ENCODE measurements around the gene MRPS21. TPM values are rescaled to one million over a fixed set of nuclear protein-coding genes. Genes with fewer than 3 reads are reported as not detected.
"Not testable (repeated sequence)": the region's sequence is repeated elsewhere in the genome, so short reads cannot be mapped to it uniquely, and the experiment has no call there.

Gene MRPS21
- total RNA-seq, 2 experiments from 2014 or later = 64.8 to 75.5 TPM

DNA sequence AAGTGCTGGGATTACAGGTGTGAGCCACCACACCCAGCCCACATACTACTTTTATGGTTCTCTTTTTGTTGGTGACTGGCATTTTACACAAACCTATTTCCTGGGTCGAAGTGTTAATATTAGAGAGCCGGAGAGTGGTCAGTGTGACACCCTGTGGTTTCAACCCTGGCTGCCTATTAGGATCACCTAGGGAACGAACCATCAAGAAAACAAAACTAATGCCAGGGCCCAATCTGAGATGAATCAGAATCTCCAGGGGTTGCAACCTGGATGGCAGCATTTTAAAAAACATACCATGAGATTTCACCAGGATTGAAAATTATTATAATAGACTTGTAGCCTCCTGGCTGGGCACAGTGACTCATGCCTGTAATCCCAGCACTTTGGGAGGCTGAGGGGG, 6.1 kb downstream of the MRPS21 start:
- intact Hi-C loops (cut with micrococcal nuclease; ENCODE audit: unreplicated experiment) = no loop called here
- H3K4me3 ChIP-seq (ENCODE audit: low read depth, low read length, poor library complexity, severe bottlenecking) = no peak overlapping the region
- H3K79me2 ChIP-seq (ENCODE audit: insufficient read depth, low read depth, low read length) = peaks cover 13% of the 10 kb centered on the region
- no peak overlapping the region for H3K27ac ChIP-seq (ENCODE audit: low read depth, low read length, poor library complexity, severe bottlenecking)
- CTCF ChIA-PET (ENCODE audit: unreplicated experiment) = no interaction called here
- H2AFZ ChIP-seq (ENCODE audit: low read length) = no peak overlapping the region
- H3K4me2 ChIP-seq (ENCODE audit: low read length) = no peak overlapping the region
- DNase-seq (ENCODE audit: low spot score) = no peak
- H3K9me2 ChIP-seq (ENCODE audit: insufficient read depth, low read length) = no peaks in the 10 kb centered on the region
- no peaks in the 10 kb centered on the region for H3K9me3 ChIP-seq (ENCODE audit: low read length)
- H3K36me3 ChIP-seq (ENCODE audit: insufficient read depth, low read length) = peaks cover 83% of the 10 kb centered on the region
- H4K20me1 ChIP-seq (ENCODE audit: insufficient read depth, low read length) = no peaks in the 10 kb centered on the region
- TF ChIP-seq EZH2phosphoT487 (IDR thresholded peaks at IDR 0.05; ENCODE audit: borderline replicate concordance, low read depth, low read length) = no peak
- TF ChIP-seq, protein P1, sequence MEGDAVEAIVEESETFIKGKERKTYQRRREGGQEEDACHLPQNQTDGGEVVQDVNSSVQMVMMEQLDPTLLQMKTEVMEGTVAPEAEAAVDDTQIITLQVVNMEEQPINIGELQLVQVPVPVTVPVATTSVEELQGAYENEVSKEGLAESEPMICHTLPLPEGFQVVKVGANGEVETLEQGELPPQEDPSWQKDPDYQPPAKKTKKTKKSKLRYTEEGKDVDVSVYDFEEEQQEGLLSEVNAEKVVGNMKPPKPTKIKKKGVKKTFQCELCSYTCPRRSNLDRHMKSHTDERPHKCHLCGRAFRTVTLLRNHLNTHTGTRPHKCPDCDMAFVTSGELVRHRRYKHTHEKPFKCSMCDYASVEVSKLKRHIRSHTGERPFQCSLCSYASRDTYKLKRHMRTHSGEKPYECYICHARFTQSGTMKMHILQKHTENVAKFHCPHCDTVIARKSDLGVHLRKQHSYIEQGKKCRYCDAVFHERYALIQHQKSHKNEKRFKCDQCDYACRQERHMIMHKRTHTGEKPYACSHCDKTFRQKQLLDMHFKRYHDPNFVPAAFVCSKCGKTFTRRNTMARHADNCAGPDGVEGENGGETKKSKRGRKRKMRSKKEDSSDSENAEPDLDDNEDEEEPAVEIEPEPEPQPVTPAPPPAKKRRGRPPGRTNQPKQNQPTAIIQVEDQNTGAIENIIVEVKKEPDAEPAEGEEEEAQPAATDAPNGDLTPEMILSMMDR (conservative IDR thresholded peaks at IDR 0.05; ENCODE audit: low read length) = no peak
- BruUV-seq (replicated peaks) = no TSS peak
- POLR2A ChIA-PET = no interaction called here
- H3K4me1 ChIP-seq (ENCODE audit: insufficient read depth, low read length, poor library complexity, severe bottlenecking) = peaks cover 8% of the 10 kb centered on the region

DNA sequence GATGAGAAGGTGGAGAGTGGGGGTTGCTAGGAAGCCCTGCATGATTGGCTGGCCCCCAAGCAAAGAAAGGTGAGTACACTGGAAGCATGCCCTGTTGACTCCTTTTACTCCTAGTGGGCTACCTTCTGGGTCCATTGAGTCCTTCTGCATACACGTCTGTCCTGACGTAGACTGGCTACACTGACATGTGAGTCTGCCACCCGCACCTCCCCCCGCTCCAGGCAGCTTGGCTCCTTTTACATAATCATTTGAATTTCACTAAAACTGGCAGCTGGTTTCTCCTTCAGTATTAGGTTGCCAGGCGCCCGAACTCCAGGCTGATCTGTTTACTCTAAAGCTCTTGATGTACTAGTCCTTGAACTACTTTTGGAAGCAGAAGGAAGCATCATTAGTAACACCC, 8.7 kb downstream of the MRPS21 start:
- Histone ChIP-seq H3K9me2 (ENCODE audit: insufficient read depth, low read length) (no peaks in the 10 kb centered on the region), H2AFZ (ENCODE audit: low read length) (no peak overlapping the region), H3K9me3 (ENCODE audit: low read length) (no peaks in the 10 kb centered on the region), H3K4me1 (ENCODE audit: insufficient read depth, low read length, poor library complexity, severe bottlenecking) (no peaks in the 10 kb centered on the region), H3K79me2 (ENCODE audit: insufficient read depth, low read depth, low read length) (no peaks in the 10 kb centered on the region), H3K27ac (ENCODE audit: low read depth, low read length, poor library complexity, severe bottlenecking) (no peak overlapping the region), H3K36me3 (ENCODE audit: insufficient read depth, low read length) (peaks cover 71% of the 10 kb centered on the region), H3K4me2 (ENCODE audit: low read length) (no peak overlapping the region), H4K20me1 (ENCODE audit: insufficient read depth, low read length) (no peaks in the 10 kb centered on the region), H3K4me3 (ENCODE audit: low read depth, low read length, poor library complexity, severe bottlenecking) (no peak overlapping the region)
- no peak for DNase-seq (ENCODE audit: low spot score)
- ChIA-PET POLR2A (no interaction called here), CTCF (ENCODE audit: unreplicated experiment) (interaction anchor here (0.5 kb wide), 1 partner anchor 115 kb away, joined by 3 read pairs; no protein-coding TSS in a partner anchor)
- intact Hi-C loops (cut with micrococcal nuclease; ENCODE audit: unreplicated experiment) = no loop called here
- no TSS peak for BruUV-seq (replicated peaks)
- TF ChIP-seq EZH2phosphoT487 (IDR thresholded peaks at IDR 0.05; ENCODE audit: borderline replicate concordance, low read depth, low read length) = no peak
- TF ChIP-seq, protein P1 (conservative IDR thresholded peaks at IDR 0.05; ENCODE audit: low read length) = no peak

DNA sequence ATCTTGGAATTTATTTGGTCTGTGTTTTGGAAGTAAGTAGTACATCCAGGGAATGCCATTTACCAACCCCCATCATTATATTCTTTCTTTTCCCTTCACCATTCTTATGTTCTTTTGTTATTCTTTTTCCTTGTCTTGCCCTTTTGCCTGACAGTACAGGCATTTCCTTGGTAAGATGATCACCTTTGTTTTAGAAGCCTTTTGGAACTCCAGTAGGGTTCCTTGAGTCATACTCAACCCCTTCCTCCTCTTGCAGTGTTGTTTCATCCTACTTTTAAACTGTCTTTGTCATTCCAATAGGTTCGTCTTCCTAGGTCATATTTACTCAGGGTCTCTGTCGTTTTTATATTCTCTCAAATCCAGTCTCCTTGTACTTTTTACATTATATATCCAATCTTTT, 9.2 kb downstream of the MRPS21 start:
- no peak overlapping the region for H3K27ac ChIP-seq (ENCODE audit: low read depth, low read length, poor library complexity, severe bottlenecking)
- no peak overlapping the region for H2AFZ ChIP-seq (ENCODE audit: low read length)
- no peak overlapping the region for H3K4me3 ChIP-seq (ENCODE audit: low read depth, low read length, poor library complexity, severe bottlenecking)
- no peaks in the 10 kb centered on the region for H3K79me2 ChIP-seq (ENCODE audit: insufficient read depth, low read depth, low read length)
- no peaks in the 10 kb centered on the region for H3K9me3 ChIP-seq (ENCODE audit: low read length)
- POLR2A ChIA-PET = interaction anchor here (0.9 kb wide), 1 partner anchor 242 kb away, joined by 4 read pairs; no protein-coding TSS in a partner anchor
- no TSS peak for BruUV-seq (replicated peaks)
- H4K20me1 ChIP-seq (ENCODE audit: insufficient read depth, low read length) = no peaks in the 10 kb centered on the region
- DNase-seq (ENCODE audit: low spot score) = no peak
- no peak for TF ChIP-seq EZH2phosphoT487 (IDR thresholded peaks at IDR 0.05; ENCODE audit: borderline replicate concordance, low read depth, low read length)
- TF ChIP-seq, protein P1 (conservative IDR thresholded peaks at IDR 0.05; ENCODE audit: low read length) = no peak
- intact Hi-C loops (cut with micrococcal nuclease; ENCODE audit: unreplicated experiment) = no loop called here
- H3K4me1 ChIP-seq (ENCODE audit: insufficient read depth, low read length, poor library complexity, severe bottlenecking) = no peaks in the 10 kb centered on the region
- no peak overlapping the region for H3K4me2 ChIP-seq (ENCODE audit: low read length)
- peaks cover 70% of the 10 kb centered on the region for H3K36me3 ChIP-seq (ENCODE audit: insufficient read depth, low read length)
- CTCF ChIA-PET (ENCODE audit: unreplicated experiment) = interaction anchor here (0.5 kb wide), 2 partner anchors 15 to 114 kb away, joined by 3 to 4 read pairs; no protein-coding TSS in a partner anchor
- H3K9me2 ChIP-seq (ENCODE audit: insufficient read depth, low read length) = no peaks in the 10 kb centered on the region

GRCh38 chr1:150308585-150308984, 14.9 kb downstream of the MRPS21 start:
- peaks cover 42% of the 10 kb centered on the region for H3K36me3 ChIP-seq (ENCODE audit: insufficient read depth, low read length)
- H3K79me2 ChIP-seq (ENCODE audit: insufficient read depth, low read depth, low read length); H4K20me1 ChIP-seq (ENCODE audit: insufficient read depth, low read length); H3K27ac ChIP-seq (ENCODE audit: low read depth, low read length, poor library complexity, severe bottlenecking); CTCF ChIA-PET (ENCODE audit: unreplicated experiment); intact Hi-C loops (cut with micrococcal nuclease; ENCODE audit: unreplicated experiment); H3K4me1 ChIP-seq (ENCODE audit: insufficient read depth, low read length, poor library complexity, severe bottlenecking); H3K9me2 ChIP-seq (ENCODE audit: insufficient read depth, low read length); DNase-seq (ENCODE audit: low spot score); BruUV-seq (replicated peaks); H2AFZ ChIP-seq (ENCODE audit: low read length); H3K4me2 ChIP-seq (ENCODE audit: low read length); POLR2A ChIA-PET; H3K4me3 ChIP-seq (ENCODE audit: low read depth, low read length, poor library complexity, severe bottlenecking); H3K9me3 ChIP-seq (ENCODE audit: low read length): not testable (repeated sequence)

Measured in OCI-LY7 (cell line).